Stimulated activated effector memory CD8-positive, alpha-beta T cell treated with anti-CD3 and anti-CD28 coated beads, Interleukin-12 subunit alpha, Interleukin-12 subunit beta, amount 100 ng/mL, for 72 hours (primary cell): Measurements from ENCODE around the gene ARHGAP26.

ENCODE experiments used
- ATAC-seq: fragments of 150-1000 bp; cut with Tn5 transposase; 2 replicates; pipeline ENCODE4 v1.10.0; 2021
- DNase-seq, 2 donors: peaks; one replicate each; pipeline ENCODE4 v3.0.0; 2021 to 2022; ENCODE audit warnings: low spot score in 2 of 2
- H3K27ac Mint-ChIP-seq: one replicate; pipeline ENCODE4 v1.8.0; 2022; ENCODE audit warnings: mild to moderate bottlenecking, mixed read lengths
- H3K36me3 Mint-ChIP-seq: one replicate; pipeline ENCODE4 v1.8.0; 2022; ENCODE audit warnings: mild to moderate bottlenecking, mixed read lengths
- H3K4me1 Mint-ChIP-seq: one replicate; pipeline ENCODE4 v1.8.0; 2022; ENCODE audit warnings: mixed read lengths
- H3K4me3 Mint-ChIP-seq: one replicate; pipeline ENCODE4 v1.8.0; 2022; ENCODE audit warnings: mild to moderate bottlenecking, mixed read lengths
- H3K9me3 Mint-ChIP-seq: one replicate; pipeline ENCODE4 v1.8.0; 2022; ENCODE audit warnings: mixed read lengths

Gene ARHGAP26

GRCh38 chr5:142931896-142932686, 161.9 kb downstream of the ARHGAP26 start:
- Mint-ChIP-seq H3K27ac (peak overlapping the region; percentile 93), H3K9me3 (no peaks in the 10 kb centered on the region), H3K4me3 (no peak overlapping the region), H3K36me3 (peaks cover 31% of the 10 kb centered on the region), H3K4me1 (peaks cover 79% of the 10 kb centered on the region)
- DNase-seq, result no peak
- ATAC-seq, result no peak

GRCh38 chr5:142934051-142934762, 164.0 kb downstream of the ARHGAP26 start:
- ATAC-seq (no peak), DNase-seq (no peak)
- H3K36me3 Mint-ChIP-seq, result peaks cover 31% of the 10 kb centered on the region
- peaks cover 82% of the 10 kb centered on the region for H3K4me1 Mint-ChIP-seq
- no peak overlapping the region for H3K4me3 Mint-ChIP-seq
- H3K9me3 Mint-ChIP-seq, result no peaks in the 10 kb centered on the region
- peak overlapping the region; percentile 69 for H3K27ac Mint-ChIP-seq

- Mint-ChIP-seq H3K27ac (peak overlapping the region; percentile 69), H3K9me3 (no peaks in the 10 kb centered on the region), H3K36me3 (peaks cover 31% of the 10 kb centered on the region), H3K4me1 (peaks cover 80% of the 10 kb centered on the region), H3K4me3 (peak overlapping the region; percentile 10)
- DNase-seq (no peak), ATAC-seq (no peak)
Observed at GRCh38 chr5:142935014-142935413, 164.8 kb downstream of the ARHGAP26 start.

- Mint-ChIP-seq H3K4me1 (peaks cover 66% of the 10 kb centered on the region), H3K4me3 (no peak overlapping the region), H3K27ac (peak overlapping the region; percentile 29), H3K9me3 (no peaks in the 10 kb centered on the region), H3K36me3 (peaks cover 16% of the 10 kb centered on the region)
- ATAC-seq, result no peak
- DNase-seq, result no peak
Observed at GRCh38 chr5:142937374-142937773, 167.2 kb downstream of the ARHGAP26 start.

- H3K4me3 Mint-ChIP-seq, result no peak overlapping the region
- ATAC-seq (no peak), DNase-seq (no peak)
- no peak overlapping the region for H3K27ac Mint-ChIP-seq
- no peaks in the 10 kb centered on the region for H3K9me3 Mint-ChIP-seq
- H3K4me1 Mint-ChIP-seq, result peaks cover 70% of the 10 kb centered on the region
- H3K36me3 Mint-ChIP-seq, result peaks cover 15% of the 10 kb centered on the region
Observed at GRCh38 chr5:142938266-142938880, 168.2 kb downstream of the ARHGAP26 start.

GRCh38 chr5:142939006-142939405, 168.8 kb downstream of the ARHGAP26 start:
- Mint-ChIP-seq H3K4me3 (no peak overlapping the region), H3K36me3 (peaks cover 11% of the 10 kb centered on the region), H3K9me3 (no peaks in the 10 kb centered on the region), H3K27ac (no peak overlapping the region), H3K4me1 (peaks cover 64% of the 10 kb centered on the region)
- DNase-seq (no peak), ATAC-seq (no peak)

GRCh38 chr5:142939884-142940283, 169.7 kb downstream of the ARHGAP26 start:
- H3K27ac Mint-ChIP-seq, result no peak overlapping the region

GRCh38 chr5:142941245-142941644, 171.1 kb downstream of the ARHGAP26 start:
- H3K27ac Mint-ChIP-seq, result no peak overlapping the region

More at GRCh38 chr5:142939884-142940283, 169.7 kb downstream of the ARHGAP26 start:
- peaks cover 59% of the 10 kb centered on the region for H3K4me1 Mint-ChIP-seq
- DNase-seq, result no peak
- ATAC-seq, result peak; percentile 22
- no peaks in the 10 kb centered on the region for H3K9me3 Mint-ChIP-seq
- H3K36me3 Mint-ChIP-seq, result peaks cover 3% of the 10 kb centered on the region
- no peak overlapping the region for H3K4me3 Mint-ChIP-seq

GRCh38 chr5:142942901-142943300, 172.7 kb downstream of the ARHGAP26 start:
- ATAC-seq, result no peak
- H3K9me3 Mint-ChIP-seq, result no peaks in the 10 kb centered on the region
- no peak overlapping the region for H3K4me3 Mint-ChIP-seq
- DNase-seq, result no peak
- H3K36me3 Mint-ChIP-seq, result no peaks in the 10 kb centered on the region
- peaks cover 48% of the 10 kb centered on the region for H3K4me1 Mint-ChIP-seq
- no peak overlapping the region for H3K27ac Mint-ChIP-seq

More at GRCh38 chr5:142941245-142941644, 171.1 kb downstream of the ARHGAP26 start:
- H3K4me3 Mint-ChIP-seq, result no peak overlapping the region
- H3K4me1 Mint-ChIP-seq, result peaks cover 58% of the 10 kb centered on the region
- no peak for DNase-seq
- peak; percentile 57 for ATAC-seq
- H3K36me3 Mint-ChIP-seq, result no peaks in the 10 kb centered on the region
- H3K9me3 Mint-ChIP-seq, result no peaks in the 10 kb centered on the region

- DNase-seq, result no peak
- H3K9me3 Mint-ChIP-seq, result no peaks in the 10 kb centered on the region
- no peak overlapping the region for H3K27ac Mint-ChIP-seq
- no peaks in the 10 kb centered on the region for H3K36me3 Mint-ChIP-seq
- H3K4me3 Mint-ChIP-seq, result no peak overlapping the region
- no peak for ATAC-seq
- peaks cover 45% of the 10 kb centered on the region for H3K4me1 Mint-ChIP-seq
Observed at GRCh38 chr5:142944140-142944539, 174.0 kb downstream of the ARHGAP26 start.

GRCh38 chr5:142945321-142945720, 175.1 kb downstream of the ARHGAP26 start:
- peak overlapping the region; percentile 61 for H3K27ac Mint-ChIP-seq
- ATAC-seq (no peak), DNase-seq (no peak)
- peaks cover 49% of the 10 kb centered on the region for H3K4me1 Mint-ChIP-seq
- no peaks in the 10 kb centered on the region for H3K9me3 Mint-ChIP-seq
- H3K36me3 Mint-ChIP-seq, result no peaks in the 10 kb centered on the region
- no peak overlapping the region for H3K4me3 Mint-ChIP-seq

GRCh38 chr5:142945845-142946244, 175.7 kb downstream of the ARHGAP26 start:
- DNase-seq (no peak), ATAC-seq (no peak)
- no peaks in the 10 kb centered on the region for H3K9me3 Mint-ChIP-seq
- no peak overlapping the region for H3K4me3 Mint-ChIP-seq
- H3K27ac Mint-ChIP-seq, result no peak overlapping the region
- peaks cover 49% of the 10 kb centered on the region for H3K4me1 Mint-ChIP-seq
- H3K36me3 Mint-ChIP-seq, result no peaks in the 10 kb centered on the region

GRCh38 chr5:142946547-142947426, 176.6 kb downstream of the ARHGAP26 start:
- peaks cover 44% of the 10 kb centered on the region for H3K4me1 Mint-ChIP-seq

GRCh38 chr5:142947427-142947709, 177.2 kb downstream of the ARHGAP26 start:
- Mint-ChIP-seq H3K4me1 (peaks cover 48% of the 10 kb centered on the region), H3K27ac (peak overlapping the region; percentile 23), H3K36me3 (no peaks in the 10 kb centered on the region), H3K4me3 (no peak overlapping the region), H3K9me3 (no peaks in the 10 kb centered on the region)
- ATAC-seq (no peak), DNase-seq (no peak)

More at GRCh38 chr5:142946547-142947426, 176.6 kb downstream of the ARHGAP26 start:
- no peak overlapping the region for H3K4me3 Mint-ChIP-seq
- ATAC-seq (no peak), DNase-seq (no peak)
- H3K36me3 Mint-ChIP-seq, result no peaks in the 10 kb centered on the region
- no peaks in the 10 kb centered on the region for H3K9me3 Mint-ChIP-seq
- H3K27ac Mint-ChIP-seq, result peak overlapping the region; percentile 23

- no peaks in the 10 kb centered on the region for H3K36me3 Mint-ChIP-seq
Observed at GRCh38 chr5:142952229-142952628, 182.1 kb downstream of the ARHGAP26 start.

More at GRCh38 chr5:142952229-142952628, 182.1 kb downstream of the ARHGAP26 start:
- DNase-seq (no peak), ATAC-seq (peak; percentile 85)
- Mint-ChIP-seq H3K9me3 (no peaks in the 10 kb centered on the region), H3K4me1 (peaks cover 36% of the 10 kb centered on the region), H3K27ac (peak overlapping the region; percentile 76), H3K4me3 (no peak overlapping the region)
